Fibroblast of lung (primary cell): ENCODE measurements around the gene FRMD1. TPM values are rescaled to one million over a fixed set of nuclear protein-coding genes. Genes with fewer than 3 reads are reported as not detected.

ENCODE experiments used
- DNase-seq, 2 donors: peaks; one replicate each; pipeline versions ENCODE4 v3.0.0 to v3.0.0-alpha.2; 2010; ENCODE audit warnings: low read depth in 2 of 2
- H2AFZ ChIP-seq: 2 replicates; pipeline ENCODE4 v1.5.1; 2012; ENCODE audit warnings: low read length, control low read depth, inconsistent platforms
- H3K27ac ChIP-seq: 2 replicates; pipeline ENCODE4 v1.5.1; 2011; ENCODE audit warnings: low read length, control low read depth; ENCODE audit not compliant: insufficient read depth
- H3K27me3 ChIP-seq: 2 replicates; pipeline ENCODE4 v1.5.1; 2011; ENCODE audit warnings: mild to moderate bottlenecking, low read length; ENCODE audit not compliant: control insufficient read depth, insufficient read depth
- H3K36me3 ChIP-seq: 2 replicates; pipeline ENCODE4 v1.5.1; 2011; ENCODE audit warnings: low read length; ENCODE audit not compliant: control insufficient read depth, insufficient read depth
- H3K4me1 ChIP-seq: 2 replicates; pipeline ENCODE4 v1.5.1; 2011; ENCODE audit warnings: low read length; ENCODE audit not compliant: control insufficient read depth, insufficient read depth; ENCODE audit errors: extremely low read depth
- H3K4me2 ChIP-seq: 2 replicates; pipeline ENCODE4 v1.5.1; 2011; ENCODE audit warnings: low read length, control low read depth; ENCODE audit not compliant: insufficient read depth; ENCODE audit errors: extremely low read depth
- H3K4me3 ChIP-seq, 4 experiments: fragments of 200-600 bp in 1 of 4; sonication (generic) in 1 of 4; replicated peaks in 1 of 4; 2 replicates each; pipeline ENCODE4 v1.5.1; 2011 to 2016; ENCODE audit warnings: low read length in 4 of 4, low read depth in 3 of 4, mild to moderate bottlenecking in 3 of 4, control low read depth in 2 of 4, inconsistent platforms in 1 of 4, mixed read lengths in 1 of 4; ENCODE audit not compliant: insufficient read depth in 1 of 4; ENCODE audit errors: control extremely low read depth in 1 of 4
- H3K79me2 ChIP-seq: 2 replicates; pipeline ENCODE4 v1.5.1; 2012; ENCODE audit warnings: mild to moderate bottlenecking, low read length, inconsistent platforms; ENCODE audit not compliant: control insufficient read depth, insufficient read depth
- H3K9ac ChIP-seq: 2 replicates; pipeline ENCODE4 v1.5.1; 2011; ENCODE audit warnings: mild to moderate bottlenecking, low read length, control low read depth; ENCODE audit not compliant: insufficient read depth
- H3K9me3 ChIP-seq: 2 replicates; pipeline ENCODE4 v1.5.1; 2012; ENCODE audit warnings: low read depth, low read length; ENCODE audit not compliant: control insufficient read depth, insufficient read depth
- H4K20me1 ChIP-seq: 2 replicates; pipeline ENCODE4 v1.5.1; 2011; ENCODE audit warnings: low read length; ENCODE audit not compliant: control insufficient read depth, insufficient read depth; ENCODE audit errors: extremely low read depth
- CTCF ChIP-seq, 2 donors: IDR thresholded peaks in 1 of 2; conservative IDR thresholded peaks in 1 of 2; 1 replicate in 1 of 2; 2 replicates in 1 of 2; pipeline ENCODE4 v1.5.1; 2011 to 2012; ENCODE audit warnings: low read length in 2 of 2, control low read depth in 1 of 2, inconsistent platforms in 1 of 2, low read depth in 1 of 2, mild to moderate bottlenecking in 1 of 2
- EZH2 ChIP-seq: IDR thresholded peaks from 2 replicates; pipeline ENCODE4 v1.5.1; 2012; ENCODE audit warnings: low read length, control low read depth, mild to moderate bottlenecking; ENCODE audit errors: missing control alignments
- polyA plus RNA-seq, 2 donors: library from polyadenylated mRNA; depleted of rRNA in 1 of 2; stranded (reverse) in 1 of 2; unstranded in 1 of 2; fragments of >200 nt; gene quantifications; 2 replicates each; pipeline ENCODE4 v1.2.1, GENCODE V29; 2011 to 2012; ENCODE audit warnings: missing spikeins in 1 of 2
- total RNA-seq: library from RNA; depleted of rRNA; stranded (reverse); fragments of >200 nt; gene quantifications from 2 replicates; pipeline ENCODE4 v1.2.1, GENCODE V29; 2014

Gene FRMD1
- total and polyA plus RNA-seq, 2 donors (not counting 1 experiment from before 2014, with no cell fraction given), result not detected

- no peak overlapping the region for H3K4me2 ChIP-seq
- no peak overlapping the region for H3K9ac ChIP-seq
- H3K36me3 ChIP-seq, result no peaks in the 10 kb centered on the region
- H3K4me3 ChIP-seq, result no peak overlapping the region
- no peak for TF ChIP-seq CTCF (conservative IDR thresholded peaks at IDR 0.05 in 1 of 2, IDR thresholded peaks at IDR 0.05 in 1 of 2; ENCODE audit: low read depth in 1 of 2, low read length in 2 of 2)
- TF ChIP-seq EZH2, result no peak
- H3K27ac ChIP-seq, result no peak overlapping the region
- no peaks in the 10 kb centered on the region for H3K79me2 ChIP-seq
- H3K27me3 ChIP-seq, result peaks cover 4% of the 10 kb centered on the region
- DNase-seq, result no peak
- H2AFZ ChIP-seq, result no peak overlapping the region
- no peaks in the 10 kb centered on the region for H3K9me3 ChIP-seq
- H3K4me1 ChIP-seq, result no peaks in the 10 kb centered on the region
- no peaks in the 10 kb centered on the region for H4K20me1 ChIP-seq
Observed at GRCh38 chr6:168014428-168014827, 64.6 kb downstream of the FRMD1 start.

DNA sequence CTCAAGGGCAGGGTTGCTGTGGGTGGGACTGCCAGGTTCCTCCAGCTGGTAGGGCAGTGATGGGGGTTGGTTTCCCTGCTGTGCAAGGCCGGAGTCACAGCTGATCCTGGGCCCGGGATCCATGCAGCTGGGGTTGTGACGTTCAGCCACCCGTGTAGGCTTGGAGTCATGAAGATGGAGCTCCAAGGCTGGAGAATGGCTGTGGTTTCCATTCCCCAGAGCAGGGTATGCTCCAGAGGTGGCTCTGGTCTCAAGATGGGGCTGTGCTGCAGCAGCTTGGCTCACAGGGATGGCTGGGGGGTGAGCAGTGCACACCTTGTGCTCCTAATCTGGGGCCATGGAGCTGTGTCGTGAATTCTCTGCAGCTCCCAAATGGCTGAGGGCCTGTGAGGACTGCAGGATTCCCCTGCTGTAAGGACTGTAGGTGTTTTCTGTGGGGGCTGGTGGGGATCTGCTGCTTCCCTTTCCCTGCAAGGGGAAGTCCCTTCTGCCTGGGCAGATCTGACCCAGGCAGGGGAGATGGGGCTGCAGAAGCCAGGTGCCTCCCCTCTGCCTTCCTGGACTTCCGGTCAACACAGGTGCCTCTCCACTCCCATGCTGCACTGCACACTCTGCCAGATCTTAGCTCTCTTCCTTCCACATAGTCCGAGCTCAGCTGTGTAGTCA lies 65.6 kb downstream of the FRMD1 start:
- no peak for DNase-seq
- H3K79me2 ChIP-seq, result no peaks in the 10 kb centered on the region
- no peak overlapping the region for H3K9ac ChIP-seq

More for the DNA sequence above, 65.6 kb downstream of the FRMD1 start:
- TF ChIP-seq EZH2 (no peak), CTCF (conservative IDR thresholded peaks at IDR 0.05 in 1 of 2, IDR thresholded peaks at IDR 0.05 in 1 of 2; ENCODE audit: low read depth in 1 of 2, low read length in 2 of 2) (no peak)
- no peak overlapping the region for H3K4me2 ChIP-seq
- H3K9me3 ChIP-seq, result no peaks in the 10 kb centered on the region
- H2AFZ ChIP-seq, result no peak overlapping the region
- no peaks in the 10 kb centered on the region for H3K4me1 ChIP-seq
- peaks cover 4% of the 10 kb centered on the region for H3K27me3 ChIP-seq
- no peaks in the 10 kb centered on the region for H3K36me3 ChIP-seq
- no peak overlapping the region for H3K27ac ChIP-seq
- H3K4me3 ChIP-seq, result no peak overlapping the region
- H4K20me1 ChIP-seq, result no peaks in the 10 kb centered on the region
